ENCODE measurements around the gene BCAR1.

Gene BCAR1

GRCh38 chr16:75230471-75231110, 20.8 kb downstream of the BCAR1 start:
- no peaks in the 10 kb centered on the region for H3K27me3 ChIP-seq (ENCODE audit: control insufficient read depth in 1 of 2, insufficient read depth in 2 of 2, low read length in 2 of 2)
- peaks cover 0 to 7% of the 10 kb centered on the region in 2 donors for H3K4me1 ChIP-seq (ENCODE audit: control insufficient read depth in 1 of 2, insufficient read depth in 2 of 2, low read length in 2 of 2)
- no peak overlapping the region for H3K4me3 ChIP-seq (ENCODE audit: low read depth in 1 of 2, low read length in 2 of 2)
- no peak overlapping the region for H3K27ac ChIP-seq (ENCODE audit: low read depth, low read length)
- peaks cover 24 to 51% of the 10 kb centered on the region in 2 donors for H3K36me3 ChIP-seq (ENCODE audit: control insufficient read depth in 1 of 2, insufficient read depth in 2 of 2, low read length in 2 of 2)
- no peaks in the 10 kb centered on the region for H3K9me3 ChIP-seq (ENCODE audit: control insufficient read depth in 1 of 2, low read length in 2 of 2)
- H3K9ac ChIP-seq (ENCODE audit: low read depth in 1 of 2, low read length in 2 of 2) = no peak overlapping the region

DNA sequence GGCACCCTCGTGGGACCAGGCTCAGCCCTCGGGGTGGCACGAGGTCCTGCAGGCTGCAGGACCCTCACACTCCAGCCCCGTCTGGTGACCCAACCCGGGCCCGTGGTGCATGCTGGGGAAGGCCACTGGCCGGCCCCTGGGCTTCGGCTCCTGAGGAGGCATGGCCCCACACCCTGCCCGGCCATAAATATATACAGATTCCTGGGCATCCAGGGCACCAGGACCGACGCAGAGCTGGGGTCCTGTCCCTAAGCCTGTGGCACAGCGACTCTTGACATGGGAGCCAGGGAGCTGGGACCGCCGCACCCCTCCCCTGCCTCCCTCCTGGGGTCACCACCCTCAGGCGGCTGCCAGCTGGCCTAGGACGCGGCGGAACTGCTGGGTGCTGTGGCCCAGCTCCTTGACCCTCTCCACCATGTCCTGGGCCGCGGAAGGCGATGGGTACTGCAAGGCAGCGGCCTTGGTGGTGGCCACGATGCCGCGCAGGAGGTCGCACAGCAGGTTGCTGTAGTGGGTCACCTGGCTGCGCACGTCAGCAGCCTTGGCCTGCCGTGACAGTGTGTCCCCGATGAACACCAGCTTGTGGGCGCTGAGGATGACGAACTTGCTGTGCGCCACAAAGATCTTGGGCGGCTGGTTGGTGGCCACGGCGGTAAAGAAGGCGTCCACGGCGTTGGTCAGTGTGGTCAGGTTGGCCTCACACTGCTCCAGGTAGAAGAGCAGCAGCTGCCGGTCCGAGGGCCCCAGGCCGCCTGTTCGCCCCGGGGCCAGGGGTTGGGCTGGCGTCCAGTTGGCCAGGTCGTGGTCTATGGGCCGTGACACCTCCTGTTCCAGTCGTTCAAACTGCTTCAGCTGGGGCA, 22.0 kb downstream of the BCAR1 start:
- no peaks in the 10 kb centered on the region for H3K9me3 ChIP-seq (ENCODE audit: control insufficient read depth in 1 of 2, low read length in 2 of 2)
- no peak overlapping the region for H3K27ac ChIP-seq (ENCODE audit: low read depth, low read length)
- H3K4me3 ChIP-seq (ENCODE audit: low read depth in 1 of 2, low read length in 2 of 2) = no peak overlapping the region
- H3K36me3 ChIP-seq (ENCODE audit: control insufficient read depth in 1 of 2, insufficient read depth in 2 of 2, low read length in 2 of 2) = peaks cover 24 to 41% of the 10 kb centered on the region in 2 donors
- no peak overlapping the region for H3K9ac ChIP-seq (ENCODE audit: low read depth in 1 of 2, low read length in 2 of 2)
- no peaks in the 10 kb centered on the region for H3K27me3 ChIP-seq (ENCODE audit: control insufficient read depth in 1 of 2, insufficient read depth in 2 of 2, low read length in 2 of 2)
- peaks cover 0 to 6% of the 10 kb centered on the region in 2 donors for H3K4me1 ChIP-seq (ENCODE audit: control insufficient read depth in 1 of 2, insufficient read depth in 2 of 2, low read length in 2 of 2)

DNA sequence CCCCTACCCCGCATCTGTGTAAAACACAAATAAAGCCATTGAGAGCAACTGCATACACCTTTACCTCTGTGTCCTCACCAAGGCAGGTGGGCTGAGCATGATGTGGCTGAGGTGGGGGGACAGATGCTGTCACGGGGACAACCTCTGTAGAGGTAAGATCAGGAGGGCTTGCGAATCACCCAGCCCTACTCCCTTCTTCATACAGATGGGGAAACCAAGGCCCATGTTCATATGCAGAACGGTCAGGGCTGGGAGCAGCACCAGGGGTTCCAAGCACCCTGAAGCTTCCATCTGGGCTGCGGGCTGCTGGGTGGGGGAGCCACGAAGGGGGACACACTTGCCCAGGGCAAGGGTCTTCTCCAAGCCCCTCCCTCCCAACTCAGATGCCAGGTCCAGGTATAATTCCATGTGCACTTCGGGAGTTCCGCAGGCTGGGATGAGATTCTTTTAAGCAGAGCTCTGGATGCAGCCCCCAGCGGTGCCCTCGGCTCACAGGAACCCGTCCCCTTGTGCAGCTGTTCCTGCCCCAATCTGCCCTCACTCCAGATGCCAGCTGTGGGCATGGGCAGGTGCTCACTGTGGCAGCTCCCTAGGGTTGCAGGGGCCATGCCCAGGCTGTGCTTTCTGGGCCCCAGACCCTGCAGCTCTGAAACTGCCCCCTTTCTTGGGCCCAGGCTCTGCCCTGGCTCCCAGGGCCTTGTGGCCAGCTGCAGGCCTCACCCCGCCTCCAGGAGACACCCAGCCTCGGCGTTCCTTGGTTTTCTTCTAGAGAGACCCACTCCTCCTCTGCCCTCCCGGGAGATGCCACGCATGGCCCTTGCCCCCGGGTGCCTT, 23.1 kb downstream of the BCAR1 start:
- peaks cover 22 to 36% of the 10 kb centered on the region in 2 donors for H3K36me3 ChIP-seq (ENCODE audit: control insufficient read depth in 1 of 2, insufficient read depth in 2 of 2, low read length in 2 of 2)
- H3K27me3 ChIP-seq (ENCODE audit: control insufficient read depth in 1 of 2, insufficient read depth in 2 of 2, low read length in 2 of 2) = no peaks in the 10 kb centered on the region
- no peak overlapping the region for H3K27ac ChIP-seq (ENCODE audit: low read depth, low read length)
- no peaks in the 10 kb centered on the region for H3K4me1 ChIP-seq (ENCODE audit: control insufficient read depth in 1 of 2, insufficient read depth in 2 of 2, low read length in 2 of 2)
- H3K9ac ChIP-seq (ENCODE audit: low read depth in 1 of 2, low read length in 2 of 2) = no peak overlapping the region
- H3K9me3 ChIP-seq (ENCODE audit: control insufficient read depth in 1 of 2, low read length in 2 of 2) = no peaks in the 10 kb centered on the region
- H3K4me3 ChIP-seq (ENCODE audit: low read depth in 1 of 2, low read length in 2 of 2) = no peak overlapping the region

- H3K9ac ChIP-seq (ENCODE audit: low read depth in 1 of 2, low read length in 2 of 2) = no peak overlapping the region
- H3K4me3 ChIP-seq (ENCODE audit: low read depth in 1 of 2, low read length in 2 of 2) = no peak overlapping the region
- no peak overlapping the region for H3K27ac ChIP-seq (ENCODE audit: low read depth, low read length)
- no peaks in the 10 kb centered on the region for H3K9me3 ChIP-seq (ENCODE audit: control insufficient read depth in 1 of 2, low read length in 2 of 2)
- H3K36me3 ChIP-seq (ENCODE audit: control insufficient read depth in 1 of 2, insufficient read depth in 2 of 2, low read length in 2 of 2) = peaks cover 19 to 31% of the 10 kb centered on the region in 2 donors
- H3K27me3 ChIP-seq (ENCODE audit: control insufficient read depth in 1 of 2, insufficient read depth in 2 of 2, low read length in 2 of 2) = no peaks in the 10 kb centered on the region
- H3K4me1 ChIP-seq (ENCODE audit: control insufficient read depth in 1 of 2, insufficient read depth in 2 of 2, low read length in 2 of 2) = no peaks in the 10 kb centered on the region
These were observed 23.9 kb downstream of the BCAR1 start for GRCh38 chr16:75227361-75228142.

GRCh38 chr16:75226550-75227360, 24.7 kb downstream of the BCAR1 start:
- Histone ChIP-seq H3K4me3 (ENCODE audit: low read depth in 1 of 2, low read length in 2 of 2) (no peak overlapping the region), H3K36me3 (ENCODE audit: control insufficient read depth in 1 of 2, insufficient read depth in 2 of 2, low read length in 2 of 2) (peaks cover 18 to 27% of the 10 kb centered on the region in 2 donors), H3K4me1 (ENCODE audit: control insufficient read depth in 1 of 2, insufficient read depth in 2 of 2, low read length in 2 of 2) (no peaks in the 10 kb centered on the region), H3K27me3 (ENCODE audit: control insufficient read depth in 1 of 2, insufficient read depth in 2 of 2, low read length in 2 of 2) (no peaks in the 10 kb centered on the region), H3K27ac (ENCODE audit: low read depth, low read length) (no peak overlapping the region), H3K9me3 (ENCODE audit: control insufficient read depth in 1 of 2, low read length in 2 of 2) (no peaks in the 10 kb centered on the region), H3K9ac (ENCODE audit: low read depth in 1 of 2, low read length in 2 of 2) (no peak overlapping the region)

GRCh38 chr16:75225678-75226515, 25.5 kb downstream of the BCAR1 start:
- Histone ChIP-seq H3K9me3 (ENCODE audit: control insufficient read depth in 1 of 2, low read length in 2 of 2) (no peaks in the 10 kb centered on the region), H3K4me3 (ENCODE audit: low read depth in 1 of 2, low read length in 2 of 2) (no peak overlapping the region), H3K27ac (ENCODE audit: low read depth, low read length) (no peak overlapping the region), H3K4me1 (ENCODE audit: control insufficient read depth in 1 of 2, insufficient read depth in 2 of 2, low read length in 2 of 2) (no peaks in the 10 kb centered on the region), H3K36me3 (ENCODE audit: control insufficient read depth in 1 of 2, insufficient read depth in 2 of 2, low read length in 2 of 2) (peaks cover 14 to 27% of the 10 kb centered on the region in 2 donors), H3K9ac (ENCODE audit: low read depth in 1 of 2, low read length in 2 of 2) (no peak overlapping the region), H3K27me3 (ENCODE audit: control insufficient read depth in 1 of 2, insufficient read depth in 2 of 2, low read length in 2 of 2) (no peaks in the 10 kb centered on the region)

GRCh38 chr16:75225092-75225491, 26.3 kb downstream of the BCAR1 start:
- no peak overlapping the region for H3K4me3 ChIP-seq (ENCODE audit: low read depth in 1 of 2, low read length in 2 of 2)
- H3K9me3 ChIP-seq (ENCODE audit: control insufficient read depth in 1 of 2, low read length in 2 of 2) = no peaks in the 10 kb centered on the region
- no peak overlapping the region for H3K27ac ChIP-seq (ENCODE audit: low read depth, low read length)
- no peaks in the 10 kb centered on the region for H3K4me1 ChIP-seq (ENCODE audit: control insufficient read depth in 1 of 2, insufficient read depth in 2 of 2, low read length in 2 of 2)
- H3K27me3 ChIP-seq (ENCODE audit: control insufficient read depth in 1 of 2, insufficient read depth in 2 of 2, low read length in 2 of 2) = no peaks in the 10 kb centered on the region
- H3K9ac ChIP-seq (ENCODE audit: low read depth in 1 of 2, low read length in 2 of 2) = no peak overlapping the region
- H3K36me3 ChIP-seq (ENCODE audit: control insufficient read depth in 1 of 2, insufficient read depth in 2 of 2, low read length in 2 of 2) = peaks cover 14 to 20% of the 10 kb centered on the region in 2 donors

GRCh38 chr16:75224306-75225082, 26.9 kb downstream of the BCAR1 start:
- no peaks in the 10 kb centered on the region for H3K27me3 ChIP-seq (ENCODE audit: control insufficient read depth in 1 of 2, insufficient read depth in 2 of 2, low read length in 2 of 2)
- no peak overlapping the region for H3K4me3 ChIP-seq (ENCODE audit: low read depth in 1 of 2, low read length in 2 of 2)

More at GRCh38 chr16:75224306-75225082, 26.9 kb downstream of the BCAR1 start:
- no peak overlapping the region for H3K27ac ChIP-seq (ENCODE audit: low read depth, low read length)
- no peak overlapping the region for H3K9ac ChIP-seq (ENCODE audit: low read depth in 1 of 2, low read length in 2 of 2)
- no peaks in the 10 kb centered on the region for H3K4me1 ChIP-seq (ENCODE audit: control insufficient read depth in 1 of 2, insufficient read depth in 2 of 2, low read length in 2 of 2)
- peaks cover 9 to 14% of the 10 kb centered on the region in 2 donors for H3K36me3 ChIP-seq (ENCODE audit: control insufficient read depth in 1 of 2, insufficient read depth in 2 of 2, low read length in 2 of 2)
- H3K9me3 ChIP-seq (ENCODE audit: control insufficient read depth in 1 of 2, low read length in 2 of 2) = no peaks in the 10 kb centered on the region

All from duodenal mucosa (tissue), 2 donors.